ENCODE data around the gene KLF3.

GRCh38 chr4:38670109-38670901 lies 6.3 kb downstream of the KLF3 start:
- no peak for TF ChIP-seq CTCF (IDR thresholded peaks at IDR 0.05)
- no peak for TF ChIP-seq POLR2AphosphoS5 (IDR thresholded peaks at IDR 0.05)
- no peak for TF ChIP-seq EP300 (IDR thresholded peaks at IDR 0.05)
- TF ChIP-seq POLR2A (IDR thresholded peaks at IDR 0.05), result no peak

Data from sigmoid colon (tissue), 4 donors.